ENCODE data around the gene TLL1.

- TF ChIP-seq SUZ12 (IDR thresholded peaks at IDR 0.05), result no peak
- no peak for TF ChIP-seq HDGF (IDR thresholded peaks at IDR 0.05; ENCODE audit: borderline replicate concordance)
Measured at GRCh38 chr4:165931741-165932140, 58.7 kb downstream of the TLL1 start.
